IMR-90 (cell line): ENCODE data around the gene TNFRSF4. TPM values are rescaled to one million over a fixed set of nuclear protein-coding genes. Genes with fewer than 3 reads are reported as not detected.

Source experiments
- ATAC-seq: fragments of 200-7000 bp; cut with Tn5 transposase; 2 replicates; pipeline ENCODE4 v1.9.1; 2020; ENCODE audit warnings: low read depth, mild to moderate bottlenecking, moderate library complexity
- BruUV-seq: library from RNA; stranded (reverse); fragments of 400-500 nt; replicated peaks from 2 replicates; lab custom pipeline; 2021; lab: Mats Ljungman, UMichigan
- CTCF ChIA-PET: fragments of 300-600 bp; formaldehyde crosslinking; extraction: SDS; loops from one replicate; lab custom pipeline; 2021; ENCODE audit warnings: antibody characterized with exemption; lab: Yijun Ruan, JAX
- POLR2A ChIA-PET: fragments of 300-600 bp; sonication (Branson Sonifier 250); formaldehyde crosslinking; loops from one replicate; lab custom pipeline; 2022; ENCODE audit warnings: antibody characterized with exemption; ENCODE audit not compliant: unreplicated experiment; lab: Charles Lee
- DNase-seq: peaks from one replicate; pipeline ENCODE4 v3.0.0; 2013
- H2AFZ ChIP-seq: replicated peaks from 2 replicates; pipeline ENCODE3; 2013; ENCODE audit warnings: low read length, mild to moderate bottlenecking; ENCODE audit not compliant: poor library complexity
- H2AK5ac ChIP-seq: 2 replicates; pipeline ENCODE4 v1.6.1; 2013; ENCODE audit warnings: low read depth, low read length, inconsistent platforms
- H2AK9ac ChIP-seq: replicated peaks from 2 replicates; pipeline ENCODE3; 2013; ENCODE audit warnings: mild to moderate bottlenecking, low read depth, low read length, moderate library complexity; ENCODE audit not compliant: poor library complexity
- H2BK120ac ChIP-seq: 2 replicates; pipeline ENCODE4 v1.6.1; 2013; ENCODE audit warnings: low read depth, low read length, inconsistent platforms
- H2BK15ac ChIP-seq: 3 replicates; pipeline ENCODE4 v1.6.1; 2013; ENCODE audit warnings: low read depth, low read length, inconsistent platforms
- H2BK20ac ChIP-seq: 2 replicates; pipeline ENCODE4 v1.6.1; 2013; ENCODE audit warnings: low read depth, mild to moderate bottlenecking, inconsistent platforms, low read length, moderate library complexity
- H2BK5ac ChIP-seq: 2 replicates; pipeline ENCODE4 v1.6.1; 2013; ENCODE audit warnings: mild to moderate bottlenecking, low read depth, low read length, inconsistent platforms; ENCODE audit not compliant: poor library complexity, severe bottlenecking
- H3K14ac ChIP-seq: replicated peaks from 2 replicates; pipeline ENCODE4 v1.6.1; 2013; ENCODE audit warnings: low read depth, low read length, inconsistent platforms
- H3K18ac ChIP-seq: 2 replicates; pipeline ENCODE4 v1.6.1; 2013; ENCODE audit warnings: low read depth, low read length, control low read depth
- H3K23ac ChIP-seq: 2 replicates; pipeline ENCODE4 v1.6.1; 2013; ENCODE audit warnings: low read depth, low read length, inconsistent platforms
- H3K27ac ChIP-seq: 2 replicates; pipeline ENCODE4 v1.5.1; 2013; ENCODE audit warnings: mild to moderate bottlenecking, control low read depth, low read length; ENCODE audit not compliant: insufficient read depth
- H3K27me3 ChIP-seq: 2 replicates; pipeline ENCODE4 v1.6.1; 2013; ENCODE audit warnings: low read length; ENCODE audit not compliant: control insufficient read depth, insufficient read depth
- H3K36me3 ChIP-seq: 2 replicates; pipeline ENCODE4 v1.6.1; 2013; ENCODE audit warnings: low read length, mixed read lengths; ENCODE audit not compliant: control insufficient read depth, insufficient read depth
- H3K4ac ChIP-seq: 2 replicates; pipeline ENCODE4 v1.6.1; 2013; ENCODE audit warnings: low read depth, low read length, inconsistent platforms
- H3K4me1 ChIP-seq: 2 replicates; pipeline ENCODE4 v1.6.1; 2013; ENCODE audit warnings: low read length, mixed read lengths; ENCODE audit not compliant: control insufficient read depth, insufficient read depth
- H3K4me2 ChIP-seq: 2 replicates; pipeline ENCODE4 v1.6.1; 2013; ENCODE audit warnings: low read depth, mild to moderate bottlenecking, control low read depth, low read length, moderate library complexity
- H3K4me3 ChIP-seq: 2 replicates; pipeline ENCODE4 v1.5.1; 2013; ENCODE audit warnings: low read depth, mild to moderate bottlenecking, control low read depth, low read length, moderate library complexity; ENCODE audit not compliant: insufficient read depth
- H3K56ac ChIP-seq: 2 replicates; pipeline ENCODE4 v1.6.1; 2013; ENCODE audit warnings: low read length, inconsistent platforms; ENCODE audit not compliant: insufficient read depth; ENCODE audit errors: extremely low read depth
- H3K79me1 ChIP-seq, 2 experiments: 2 replicates each; pipeline ENCODE4 v1.6.1; 2013; ENCODE audit warnings: low read length in 2 of 2, inconsistent platforms in 1 of 2, low read depth in 1 of 2
- H3K9ac ChIP-seq: 2 replicates; pipeline ENCODE4 v1.6.1; 2013; ENCODE audit warnings: low read depth, low read length, control low read depth
- H3K9me1 ChIP-seq: 2 replicates; pipeline ENCODE4 v1.6.1; 2013; ENCODE audit warnings: low read length, inconsistent platforms; ENCODE audit not compliant: insufficient read depth
- H3K9me3 ChIP-seq: 2 replicates; pipeline ENCODE4 v1.6.1; 2013; ENCODE audit warnings: low read length; ENCODE audit not compliant: control insufficient read depth, insufficient read depth
- H4K20me1 ChIP-seq: 2 replicates; pipeline ENCODE4 v1.6.1; 2013; ENCODE audit warnings: low read length, inconsistent platforms; ENCODE audit not compliant: insufficient read depth
- H4K5ac ChIP-seq: 2 replicates; pipeline ENCODE4 v1.6.1; 2013; ENCODE audit warnings: mild to moderate bottlenecking, low read depth, low read length, control low read depth
- H4K8ac ChIP-seq, 2 experiments: 2 replicates each; pipeline ENCODE4 v1.6.1; 2013; ENCODE audit warnings: low read depth in 2 of 2, low read length in 2 of 2, control low read depth in 1 of 2, inconsistent platforms in 1 of 2
- H4K91ac ChIP-seq: 2 replicates; pipeline ENCODE4 v1.6.1; 2013; ENCODE audit warnings: low read depth, low read length, inconsistent platforms; ENCODE audit not compliant: insufficient read depth
- BHLHE40 ChIP-seq: fragments of 150-350 bp; IDR thresholded peaks from 2 replicates; pipeline ENCODE4 v1.6.1; 2016; ENCODE audit warnings: mild to moderate bottlenecking, low read depth, low read length
- CEBPB ChIP-seq: IDR thresholded peaks from 2 replicates; pipeline ENCODE4 v1.6.1; 2012; ENCODE audit warnings: low read depth, low read length, improper control_type of control experiment
- CHD1 ChIP-seq: IDR thresholded peaks from 2 replicates; pipeline ENCODE4 v1.6.1; 2012; ENCODE audit warnings: low read depth, low read length, improper control_type of control experiment
- CTCF ChIP-seq: conservative IDR thresholded peaks from 2 replicates; pipeline ENCODE4 v1.5.1; 2012; ENCODE audit warnings: mild to moderate bottlenecking, low read depth, low read length, improper control_type of control experiment
- ELK1 ChIP-seq: fragments of 150-350 bp; IDR thresholded peaks from 2 replicates; pipeline ENCODE4 v1.6.1; 2016; ENCODE audit warnings: low read depth, mild to moderate bottlenecking, low read length, moderate library complexity, borderline replicate concordance
- MAZ ChIP-seq: IDR thresholded peaks from 2 replicates; pipeline ENCODE4 v1.6.1; 2012; ENCODE audit warnings: low read depth, mild to moderate bottlenecking, low read length, improper control_type of control experiment, moderate library complexity, borderline replicate concordance
- MXI1 ChIP-seq: IDR thresholded peaks from 2 replicates; pipeline ENCODE4 v1.6.1; 2012; ENCODE audit warnings: low read depth, mild to moderate bottlenecking, low read length, moderate library complexity, borderline replicate concordance
- NFE2L2 ChIP-seq: fragments of 150-350 bp; IDR thresholded peaks from 2 replicates; pipeline ENCODE4 v1.6.1; 2016; ENCODE audit warnings: low read depth, mild to moderate bottlenecking, low read length
- POLR2A ChIP-seq: IDR thresholded peaks from 2 replicates; pipeline ENCODE4 v1.6.1; 2012; ENCODE audit warnings: mild to moderate bottlenecking, low read depth, low read length
- RAD21 ChIP-seq: IDR thresholded peaks from 2 replicates; pipeline ENCODE4 v1.6.1; 2012; ENCODE audit warnings: low read length, improper control_type of control experiment
- RFX5 ChIP-seq: IDR thresholded peaks from 2 replicates; pipeline ENCODE4 v1.8.0; 2012; ENCODE audit warnings: low read depth, mild to moderate bottlenecking, low read length, moderate library complexity
- USF2 ChIP-seq: fragments of 150-350 bp; IDR thresholded peaks from 2 replicates; pipeline ENCODE4 v1.6.1; 2017; ENCODE audit warnings: mild to moderate bottlenecking, antibody characterized with exemption, low read length, low read depth
- WGBS, 2 experiments: methylation state at CpG; one replicate each; pipeline versions ENCODE4 v1.1.5 to v1.1.7; 2013; ENCODE audit warnings: missing lambda C conversion rate in 2 of 2; ENCODE audit not compliant: insufficient read length in 1 of 2; ENCODE audit errors: extremely low coverage in 2 of 2; 5-methylcytosine and 5-hydroxymethylcytosine counted together
- dilution Hi-C: fragments of 300-500 bp; cut with HindIII; formaldehyde crosslinking; loops from one replicate; pipeline ENCODE4 v1.14.3; 2018; ENCODE audit warnings: low sequenced_read_pairs; ENCODE audit not compliant: unreplicated experiment
- in situ Hi-C: fragments of 300-500 bp; cut with MboI; formaldehyde crosslinking; loops from 3 replicates; pipeline ENCODE4 v1.14.3; 2019; ENCODE audit warnings: low sequenced_read_pairs, inconsistent platforms, mixed read lengths
- intact Hi-C: fragments of 100-400 bp; cut with micrococcal nuclease; formaldehyde crosslinking; loops from 2 replicates; pipeline ENCODE4 v1.10.0; 2022
- polyA plus RNA-seq, 3 experiments: library from polyadenylated mRNA; depleted of rRNA; stranded (reverse); fragments of >200 nt; gene quantifications; 2 replicates each; pipeline ENCODE4 v1.2.3, GENCODE V29; 2012; ENCODE audit warnings: low replicate concordance in 1 of 3
- total RNA-seq: library from RNA; depleted of rRNA; stranded (reverse); fragments of >200 nt; gene quantifications from 2 replicates; pipeline ENCODE4 v1.2.3, GENCODE V29; 2012

Gene TNFRSF4
- total and polyA plus RNA-seq, 2 of the 4 experiments (the other 2 are of a cell fraction), result 0.15 TPM; not detected in 1

GRCh38 chr1:1206376-1206965 lies 7.5 kb downstream of the TNFRSF4 start, which contains the start of gene TNFRSF18:
Gene TNFRSF18, minus strand, starts transcription at chr1:1206592. Its CDS starts 21 bp downstream, at chr1:1206571.
- no peak within 1 kb of the TSS for H3K18ac ChIP-seq
- in situ Hi-C loops, result no loop called here
- H4K20me1 ChIP-seq, result no peaks in the 10 kb centered on the region
- no peaks in the 10 kb centered on the region for H3K9me1 ChIP-seq
- no peak within 1 kb of the TSS for H4K5ac ChIP-seq
- ChIA-PET CTCF (no interaction called here), POLR2A (no interaction called here)
- H3K4me2 ChIP-seq, result no peak within 1 kb of the TSS
- H3K23ac ChIP-seq, result no peak within 1 kb of the TSS; the same call in 1 of the 2 replicates
- WGBS, 2 experiments, result 35% methylated on average over 16 of the region's 49 CpGs; no CpG with 5 or more reads in 1 of the 2 experiments
- peak within 1 kb of the TSS; percentile 63 for H2AFZ ChIP-seq
- H4K8ac ChIP-seq, result no peak within 1 kb of the TSS
- intact Hi-C loops, result no loop called here
- H2BK5ac ChIP-seq, result no peak within 1 kb of the TSS
- no peak within 1 kb of the TSS for H2BK15ac ChIP-seq
- H3K9ac ChIP-seq, result no peak within 1 kb of the TSS
- TF ChIP-seq POLR2A (no peak), ELK1 (no peak), RFX5 (no peak), USF2 (no peak), BHLHE40 (no peak), CEBPB (no peak), MAZ (no peak), MXI1 (no peak), CHD1 (no peak), CTCF (no peak), RAD21 (no peak), NFE2L2 (no peak)
- H3K4ac ChIP-seq, result no peak within 1 kb of the TSS
- H3K27ac ChIP-seq, result no peak within 1 kb of the TSS
- H3K27me3 ChIP-seq, result no peaks in the 10 kb centered on the region; the same call in 1 of the 2 replicates
- H4K91ac ChIP-seq, result no peak within 1 kb of the TSS
- H3K4me3 ChIP-seq, result no peak within 1 kb of the TSS
- no peak within 1 kb of the TSS for H3K56ac ChIP-seq
- no peak within 1 kb of the TSS for H2BK20ac ChIP-seq
- DNase-seq (no peak), ATAC-seq (no peak)
- H3K36me3 ChIP-seq, result no peaks in the 10 kb centered on the region
- no peaks in the 10 kb centered on the region for H3K79me1 ChIP-seq
- H3K9me3 ChIP-seq, result no peaks in the 10 kb centered on the region
- H3K14ac ChIP-seq, result no peak within 1 kb of the TSS
- H3K4me1 ChIP-seq, result peaks cover 12% of the 10 kb centered on the region
- dilution Hi-C loops, result no loop called here
- H2AK5ac ChIP-seq, result peak within 1 kb of the TSS; percentile 3
- H2AK9ac ChIP-seq, result no peak within 1 kb of the TSS
- no TSS peak for BruUV-seq
- H2BK120ac ChIP-seq, result 0 out of 2 replicates have a peak within 1 kb of the TSS, but pooled peaks have one; percentile 15
